Dendritic cell treated with granulocyte-macrophage colony-stimulating factor and Interleukin-4, amounts not matched to agents 40 ng/mL and 50 ng/mL, for 4 days (primary cell): Measurements from ENCODE around the gene CAND1.

Experiments
- H3K27ac Mint-ChIP-seq: one replicate; pipeline ENCODE4 v1.8.0; 2022; ENCODE audit warnings: mild to moderate bottlenecking, mixed read lengths
- H3K27me3 Mint-ChIP-seq: one replicate; pipeline ENCODE4 v1.8.0; 2022; ENCODE audit warnings: mild to moderate bottlenecking, mixed read lengths
- H3K36me3 Mint-ChIP-seq: one replicate; pipeline ENCODE4 v1.8.0; 2022; ENCODE audit warnings: low read depth, mixed read lengths
- H3K4me1 Mint-ChIP-seq: one replicate; pipeline ENCODE4 v1.8.0; 2022; ENCODE audit warnings: low read depth, mixed read lengths
- H3K4me3 Mint-ChIP-seq: one replicate; pipeline ENCODE4 v1.8.0; 2022; ENCODE audit warnings: mild to moderate bottlenecking, moderate library complexity, mixed read lengths
- H3K9me3 Mint-ChIP-seq: one replicate; pipeline ENCODE4 v1.8.0; 2022; ENCODE audit warnings: mixed read lengths
- intact Hi-C: fragments of 100-400 bp; cut with micrococcal nuclease; formaldehyde crosslinking; loops from one replicate; pipeline ENCODE4 v1.15.0; 2022

The CAND1 gene

GRCh38 chr12:67362526-67362925, 93.4 kb downstream of the CAND1 start:
- Mint-ChIP-seq H3K9me3 (no peaks in the 10 kb centered on the region), H3K36me3 (no peaks in the 10 kb centered on the region), H3K27me3 (peaks cover 2% of the 10 kb centered on the region), H3K27ac (no peak overlapping the region), H3K4me3 (no peak overlapping the region), H3K4me1 (peaks cover 7% of the 10 kb centered on the region)
- intact Hi-C loops, result no loop called here

DNA sequence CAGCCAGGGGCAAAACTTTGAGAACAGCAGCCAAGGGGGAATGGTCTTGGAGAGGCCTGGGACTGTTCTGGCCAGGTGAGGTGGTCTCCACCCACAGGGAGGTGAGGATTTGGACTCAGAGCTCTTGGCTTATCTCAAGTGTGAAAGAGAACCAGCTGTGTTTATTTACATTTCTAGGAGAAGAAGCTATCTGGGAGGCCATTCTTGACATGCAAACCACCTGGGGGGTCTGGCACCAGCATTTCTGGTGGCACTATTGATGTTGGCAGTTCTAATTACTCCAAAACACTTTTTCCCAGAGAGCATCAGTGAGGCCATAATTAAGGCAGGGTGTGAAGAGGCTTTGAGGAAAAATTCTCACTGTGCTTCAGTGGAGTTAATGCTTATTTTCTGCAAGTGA, 95.1 kb downstream of the CAND1 start:
- H3K4me1 Mint-ChIP-seq, result no peaks in the 10 kb centered on the region
- no peaks in the 10 kb centered on the region for H3K36me3 Mint-ChIP-seq
- H3K4me3 Mint-ChIP-seq, result no peak overlapping the region
- intact Hi-C loops, result no loop called here
- H3K9me3 Mint-ChIP-seq, result no peaks in the 10 kb centered on the region
- H3K27me3 Mint-ChIP-seq, result peaks cover 2% of the 10 kb centered on the region
- H3K27ac Mint-ChIP-seq, result no peak overlapping the region

- peaks cover 2% of the 10 kb centered on the region for H3K27me3 Mint-ChIP-seq
- no peaks in the 10 kb centered on the region for H3K9me3 Mint-ChIP-seq
- no peak overlapping the region for H3K27ac Mint-ChIP-seq
- no peak overlapping the region for H3K4me3 Mint-ChIP-seq
- H3K4me1 Mint-ChIP-seq, result no peaks in the 10 kb centered on the region
- intact Hi-C loops, result loop anchor here (5.0 kb wide), 1 partner anchor 72 kb away; no protein-coding TSS in a partner anchor
- no peaks in the 10 kb centered on the region for H3K36me3 Mint-ChIP-seq
Observed at GRCh38 chr12:67365131-67365530, 96.0 kb downstream of the CAND1 start.

DNA sequence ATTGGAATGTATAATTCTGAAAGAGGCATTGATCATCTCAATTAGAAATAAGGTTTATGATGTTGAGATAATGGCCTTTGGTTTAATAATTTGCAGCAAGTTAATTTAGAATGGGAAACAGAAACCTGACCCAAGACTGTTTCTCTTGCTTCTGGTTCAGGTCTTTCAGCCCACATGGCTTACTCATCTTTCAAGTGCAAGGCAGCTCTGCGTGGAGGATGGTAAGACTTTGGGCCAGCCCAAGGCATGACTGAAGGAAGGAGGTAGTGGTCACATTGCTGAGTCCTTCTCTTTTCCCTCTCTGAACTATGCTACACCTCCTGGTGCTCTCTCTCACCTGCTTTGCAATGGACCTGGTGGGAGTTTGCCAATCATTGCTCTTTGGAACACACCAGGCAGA, 98.7 kb downstream of the CAND1 start:
- Mint-ChIP-seq H3K36me3 (no peaks in the 10 kb centered on the region), H3K9me3 (no peaks in the 10 kb centered on the region), H3K27ac (no peak overlapping the region), H3K4me3 (no peak overlapping the region), H3K27me3 (peaks cover 2% of the 10 kb centered on the region), H3K4me1 (no peaks in the 10 kb centered on the region)
- intact Hi-C loops, result loop anchor here (5.0 kb wide), 1 partner anchor 69 kb away; no protein-coding TSS in a partner anchor
